LNCaP clone FGC (cell line): ENCODE measurements around the gene SAXO1.

ENCODE experiments used
- DNase-seq: peaks from one replicate; pipeline ENCODE4 v3.0.0-alpha.2; 2011; ENCODE audit warnings: low read depth
- H3K4me3 ChIP-seq: 2 replicates; pipeline ENCODE4 v1.5.1; 2011; ENCODE audit warnings: mild to moderate bottlenecking, low read depth, low read length, control low read depth
- CTCF ChIP-seq: IDR thresholded peaks from 2 replicates; pipeline ENCODE4 v1.5.1; 2012; ENCODE audit warnings: mild to moderate bottlenecking; ENCODE audit not compliant: control insufficient read depth, insufficient read depth; ENCODE audit errors: extremely low read depth

The SAXO1 gene

GRCh38 chr9:18905883-18906629 is 127.0 kb downstream of the SAXO1 start:
- no peak for DNase-seq
- no peak for TF ChIP-seq CTCF

GRCh38 chr9:18905028-18905882 is 127.8 kb downstream of the SAXO1 start:
- no peak for TF ChIP-seq CTCF
- no peak for DNase-seq
- no peak overlapping the region for H3K4me3 ChIP-seq

More at GRCh38 chr9:18905883-18906629, 127.0 kb downstream of the SAXO1 start:
- no peak overlapping the region for H3K4me3 ChIP-seq

GRCh38 chr9:18903450-18903849 is 129.6 kb downstream of the SAXO1 start:
- DNase-seq, result no peak
- H3K4me3 ChIP-seq, result no peak overlapping the region
- no peak for TF ChIP-seq CTCF

- H3K4me3 ChIP-seq, result no peak overlapping the region
- no peak for DNase-seq
- TF ChIP-seq CTCF, result no peak
Observed at GRCh38 chr9:18896531-18897179, 136.4 kb downstream of the SAXO1 start.

GRCh38 chr9:18896004-18896403 is 137.0 kb downstream of the SAXO1 start:
- H3K4me3 ChIP-seq, result no peak overlapping the region
- DNase-seq, result no peak
- no peak for TF ChIP-seq CTCF

GRCh38 chr9:18893491-18893890 is 139.5 kb downstream of the SAXO1 start:
- no peak for DNase-seq
- no peak overlapping the region for H3K4me3 ChIP-seq
- no peak for TF ChIP-seq CTCF
